Left cardiac atrium (tissue), 4 donors: ENCODE measurements around the gene CKAP5. TPM values are rescaled to one million over a fixed set of nuclear protein-coding genes. Genes with fewer than 3 reads are reported as not detected.
"Not testable (repeated sequence)": the region's sequence is repeated elsewhere in the genome, so short reads cannot be mapped to it uniquely, and the experiment has no call there.

ENCODE experiments used
- ATAC-seq, 2 donors: fragments of 200-7000 bp; cut with Tn5 transposase; one replicate each; pipeline ENCODE4 v1.9.1; 2020; ENCODE audit warnings: mild to moderate bottlenecking in 2 of 2, moderate library complexity in 2 of 2
- DNase-seq: peaks from one replicate; pipeline ENCODE4 v3.0.0-alpha.2; 2020
- intact Hi-C, 2 donors: fragments of 100-400 bp; cut with DNase I; formaldehyde crosslinking; loops; one replicate each; pipeline versions ENCODE4 v1.14.1 to v1.15.1; 2022 to 2023
- total RNA-seq, 2 donors: library from RNA; stranded (reverse); fragmentation: NEBNext Ultra II Directional; extraction: Animal tissue kit (Norgen Biotek cat#: 25700); gene quantifications; one replicate each; pipeline ENCODE4 v1.2.1, GENCODE V29; 2021
- donor health status: DM: no; HTN: yes; CAD: no.
- donor health status: DM: no; HTN: yes; CAD: no; lungs with severe emphysema.
- donor health status: DM: yes; HTN: yes; CAD: no.
- donor health status: Dilated cardiomyopathy.

CKAP5 gene
- total RNA-seq, 2 donors from 2014 or later, result 56.3 to 57.1 TPM

DNA sequence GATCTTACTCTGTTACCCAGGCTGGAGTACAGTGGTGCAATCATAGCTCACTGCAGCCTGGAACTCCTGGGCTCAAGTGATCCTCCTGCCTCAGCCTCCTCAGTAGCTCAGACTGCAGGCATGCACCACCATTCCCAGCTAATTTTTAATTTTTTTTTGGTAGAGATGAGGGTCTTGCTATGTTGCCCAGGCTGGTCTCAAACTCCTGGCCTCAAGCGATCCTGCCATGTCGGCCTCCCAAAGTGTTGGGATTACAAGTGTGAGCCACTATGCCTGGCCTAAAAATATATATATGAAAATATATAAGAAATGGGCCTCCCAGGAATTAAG, 128.3 kb downstream of the CKAP5 start:
- DNase-seq, intact Hi-C loops, ATAC-seq: not testable (repeated sequence)

DNA sequence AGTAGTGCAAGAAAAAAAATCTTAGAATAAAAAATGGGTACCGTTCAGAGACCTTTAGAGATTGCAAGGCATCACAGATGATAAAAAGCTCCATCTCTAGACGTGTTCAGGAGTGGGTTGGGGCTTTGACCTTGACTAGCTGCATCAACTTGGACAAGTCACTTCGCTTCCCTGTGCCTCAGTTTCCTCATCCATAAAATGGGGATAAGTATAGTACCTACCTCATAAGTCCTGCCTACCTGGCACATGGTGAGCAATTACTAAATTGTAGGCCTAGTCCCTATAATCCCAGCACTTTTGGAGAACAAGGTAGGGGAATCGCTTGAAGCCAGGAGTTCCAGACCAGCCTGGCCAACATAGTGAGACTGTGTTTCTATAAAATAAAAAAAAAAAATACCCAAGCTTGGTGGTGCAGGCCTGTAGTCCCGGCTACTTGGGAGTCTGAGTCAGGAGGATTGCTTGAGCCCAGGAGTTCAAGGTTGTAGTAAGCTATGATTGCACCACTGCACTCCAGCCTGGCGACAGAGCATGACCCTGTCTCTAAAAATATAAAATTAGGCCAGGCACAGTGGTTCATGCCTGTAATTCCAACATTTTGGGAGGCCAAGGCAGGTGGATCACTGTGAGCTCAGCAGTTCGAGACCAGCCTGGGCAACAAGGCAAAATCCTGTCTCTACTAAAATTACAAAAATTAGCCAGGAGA, 133.1 kb downstream of the CKAP5 start:
- no peak for DNase-seq
- intact Hi-C loops, result no loop called here
- ATAC-seq, result no peak

DNA sequence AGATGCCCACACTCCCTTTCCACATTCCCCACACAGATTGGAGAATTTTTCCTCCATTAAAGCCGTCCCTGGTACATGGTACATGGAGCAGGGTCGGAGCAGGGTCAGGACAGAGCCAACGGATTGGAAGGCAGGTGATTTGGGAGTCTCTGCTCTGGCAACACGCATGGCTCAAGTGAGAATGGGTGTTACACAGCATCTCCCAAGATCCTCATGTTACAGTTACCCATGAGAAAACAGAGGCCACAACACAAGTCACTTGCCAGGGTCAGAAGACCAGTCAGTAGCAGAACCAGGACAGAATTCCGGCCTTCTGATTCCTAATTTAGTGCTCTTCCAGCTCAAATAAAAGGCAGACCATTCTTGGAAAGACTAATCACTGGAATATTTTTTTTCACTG, 134.8 kb downstream of the CKAP5 start:
- peak; percentile 32 to 42 for ATAC-seq
- intact Hi-C loops, result no loop called here
- DNase-seq, result no peak

DNA sequence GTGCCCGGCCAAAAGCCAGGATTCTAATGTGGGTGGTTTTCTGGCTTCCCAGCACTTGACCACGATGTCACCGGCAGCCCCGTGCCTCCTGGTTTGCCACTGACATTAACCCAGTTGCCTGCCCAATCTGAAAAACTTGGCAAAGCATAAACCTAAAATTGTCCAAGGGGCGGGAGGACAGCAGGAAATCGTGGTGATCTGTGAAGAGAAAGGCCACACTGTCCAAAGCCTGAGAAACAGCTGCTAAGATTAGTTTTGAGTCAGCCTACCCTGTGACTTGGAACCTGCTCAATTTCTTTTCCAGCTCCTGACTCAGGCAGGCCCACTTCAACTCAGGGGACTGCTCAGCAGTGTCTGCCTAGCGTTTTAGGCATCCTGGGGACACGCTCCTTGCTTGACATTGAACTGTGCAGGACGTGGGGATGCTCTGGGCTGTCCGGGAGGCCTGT, 135.2 kb downstream of the CKAP5 start:
- intact Hi-C loops, result no loop called here
- DNase-seq, result peak; percentile 66
- peak; percentile 97 for ATAC-seq

DNA sequence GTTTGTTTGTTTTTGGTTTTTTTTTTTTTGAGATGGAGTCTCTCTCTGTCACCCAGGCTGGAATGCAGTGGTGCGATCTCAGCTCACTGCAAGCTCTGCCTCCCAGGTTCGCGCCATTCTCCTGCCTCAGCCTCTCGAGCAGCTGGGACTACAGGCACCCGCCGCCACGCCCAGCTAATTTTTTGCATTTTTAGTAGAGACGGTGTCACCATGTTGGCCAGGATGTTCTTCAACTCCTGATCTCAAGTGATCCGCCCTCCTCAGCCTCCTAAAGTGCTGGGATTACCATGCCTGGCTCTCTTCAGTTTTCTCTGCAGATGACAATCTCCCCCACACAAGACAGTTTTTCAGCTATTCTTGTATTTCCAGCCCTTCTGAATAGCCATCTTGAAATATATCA, 136.7 kb downstream of the CKAP5 start:
- ATAC-seq, intact Hi-C loops, DNase-seq: not testable (repeated sequence)

DNA sequence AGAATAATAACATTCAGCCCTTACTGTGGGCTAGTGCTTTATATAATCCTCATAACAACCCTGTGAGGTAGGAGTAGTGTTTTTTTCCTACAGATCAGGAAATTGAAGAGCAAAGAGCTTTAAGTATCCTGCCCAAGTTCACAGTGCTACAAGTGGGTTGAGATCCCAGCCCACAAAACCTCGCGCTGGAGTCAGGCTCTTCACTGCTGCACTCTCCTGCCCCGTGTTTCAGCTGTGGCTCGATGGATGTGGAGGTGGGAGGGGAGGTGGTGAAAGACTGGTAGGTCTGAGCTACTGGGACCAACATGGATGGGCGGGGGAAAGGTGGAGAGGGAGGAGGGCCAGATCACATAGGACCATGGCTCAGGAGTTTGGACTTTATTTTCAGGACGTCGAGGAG, 139.2 kb downstream of the CKAP5 start:
- DNase-seq (no peak), ATAC-seq (no peak)
- intact Hi-C loops, result no loop called here

DNA sequence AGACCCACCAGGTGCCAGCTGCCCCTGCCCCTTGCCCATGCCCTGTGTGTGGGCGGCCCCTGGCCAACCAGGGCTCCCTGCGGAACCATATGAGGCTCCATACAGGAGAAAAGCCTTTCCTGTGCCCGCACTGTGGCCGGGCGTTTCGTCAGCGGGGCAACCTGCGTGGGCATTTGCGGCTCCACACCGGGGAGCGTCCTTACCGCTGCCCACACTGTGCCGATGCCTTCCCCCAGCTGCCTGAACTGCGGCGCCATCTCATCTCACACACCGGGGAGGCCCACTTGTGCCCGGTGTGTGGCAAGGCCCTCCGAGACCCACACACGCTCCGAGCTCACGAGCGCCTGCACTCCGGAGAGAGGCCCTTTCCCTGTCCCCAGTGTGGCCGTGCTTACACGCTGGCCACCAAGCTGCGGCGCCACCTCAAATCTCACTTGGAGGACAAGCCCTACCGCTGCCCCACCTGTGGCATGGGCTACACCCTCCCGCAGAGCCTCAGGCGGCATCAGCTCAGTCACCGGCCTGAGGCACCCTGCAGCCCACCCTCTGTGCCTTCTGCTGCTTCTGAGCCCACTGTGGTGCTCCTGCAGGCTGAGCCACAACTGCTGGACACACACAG, 140.9 kb downstream of the CKAP5 start:
- ATAC-seq (no peak), DNase-seq (no peak)
- intact Hi-C loops, result no loop called here

DNA sequence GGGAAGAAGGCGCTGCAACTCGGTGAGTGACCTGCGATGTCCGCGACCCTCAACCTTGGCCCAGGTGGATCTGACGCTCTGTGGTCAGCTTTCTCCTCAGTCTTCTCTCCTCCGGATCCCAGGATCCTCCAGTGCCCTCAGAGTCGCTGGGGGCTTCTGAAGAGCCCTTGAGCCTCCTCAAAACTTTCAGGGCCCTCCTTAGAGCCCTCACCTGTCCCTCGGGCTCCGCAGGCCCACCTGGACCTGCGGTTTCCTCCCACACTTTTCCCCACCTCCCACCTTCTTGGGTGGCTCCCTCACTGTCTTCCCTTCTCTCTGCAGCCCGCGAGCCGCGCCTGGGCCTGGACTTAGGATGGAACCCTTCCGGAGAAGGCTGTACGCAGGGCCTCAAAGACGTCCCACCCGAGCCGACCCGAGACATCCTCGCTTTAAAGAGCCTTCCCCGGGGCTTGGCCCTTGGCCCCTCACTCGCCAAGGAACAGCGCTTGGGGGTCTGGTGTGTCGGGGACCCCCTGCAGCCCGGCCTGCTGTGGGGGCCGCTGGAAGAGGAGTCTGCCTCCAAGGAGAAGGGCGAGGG, 144.9 kb downstream of the CKAP5 start:
- intact Hi-C loops, result no loop called here
- no peak for DNase-seq
- no peak for ATAC-seq

DNA sequence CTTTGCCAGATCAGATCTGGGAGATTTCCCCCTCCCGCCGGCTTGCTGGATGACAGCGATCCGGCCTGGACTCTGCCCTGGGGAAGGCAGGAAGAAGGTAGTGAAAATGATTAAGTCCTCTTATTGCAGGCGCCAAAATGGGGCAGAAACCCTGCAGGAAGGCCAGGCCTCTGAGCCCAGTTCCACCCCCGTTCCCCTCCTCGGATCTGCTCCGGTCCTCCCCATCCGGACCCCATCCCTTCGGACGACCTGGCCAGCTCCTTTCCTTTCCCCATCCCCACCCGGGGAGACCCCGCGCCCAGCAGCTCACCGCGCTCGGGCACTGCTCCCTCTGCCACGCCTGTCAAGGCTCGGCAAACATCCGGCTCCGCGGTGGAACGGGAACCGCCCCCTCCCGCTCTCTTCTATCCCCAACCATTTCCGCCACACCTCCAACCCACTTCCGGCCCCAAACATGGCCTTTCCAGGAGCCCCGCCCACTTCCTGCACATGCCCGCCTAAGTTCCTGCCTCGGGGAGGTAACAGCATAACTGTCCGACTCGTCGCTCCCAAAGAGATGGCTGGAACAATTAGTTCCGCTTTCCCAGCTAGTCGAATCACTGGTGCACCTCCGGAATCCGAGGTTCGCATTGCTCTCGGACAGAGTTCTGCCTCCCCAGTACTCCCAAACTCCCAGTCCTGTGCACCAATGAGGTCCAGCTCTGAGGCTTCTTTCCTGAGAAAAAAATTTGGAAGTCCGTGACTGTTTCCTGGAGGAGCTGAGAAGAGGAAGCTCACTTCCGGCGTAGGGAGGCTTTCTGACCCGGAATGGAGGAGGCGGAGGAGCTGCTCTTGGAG, 145.6 kb downstream of the CKAP5 start, which contains the start of the genes ARHGAP1 and ZNF408:
TSS of gene ARHGAP1 (minus strand) at position 379 of the 837 bp plus-strand sequence. CDS start 4,512 bp downstream, outside the sequence.
TSS of gene ZNF408 (plus strand) at position 791 of the 837 bp plus-strand sequence. CDS start at position 808, 17 bp downstream.
- ATAC-seq (peak; percentile 93 to 95), DNase-seq (peak; percentile 100)
- intact Hi-C loops, result no loop called here

DNA sequence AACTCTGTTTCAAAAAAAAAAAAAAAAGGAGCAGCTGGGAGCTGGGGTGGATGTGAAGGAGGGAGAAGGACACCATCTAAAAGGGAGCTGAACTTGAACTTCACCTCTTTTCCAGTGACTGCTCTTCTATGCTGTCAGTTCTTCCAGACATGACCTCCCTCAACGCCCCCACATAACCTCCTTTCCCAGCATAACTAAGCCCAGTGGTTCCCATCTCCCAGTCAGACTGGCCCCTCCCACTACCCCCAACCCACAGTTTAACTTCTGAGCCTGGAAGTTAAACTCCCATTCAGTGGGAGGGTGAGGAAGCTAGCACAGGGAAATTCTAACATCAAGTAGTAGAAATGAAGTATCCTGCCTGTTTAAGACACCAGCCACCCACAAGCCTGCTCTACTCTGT, 147.5 kb downstream of the CKAP5 start:
- DNase-seq (no peak), ATAC-seq (no peak)
- intact Hi-C loops, result no loop called here

DNA sequence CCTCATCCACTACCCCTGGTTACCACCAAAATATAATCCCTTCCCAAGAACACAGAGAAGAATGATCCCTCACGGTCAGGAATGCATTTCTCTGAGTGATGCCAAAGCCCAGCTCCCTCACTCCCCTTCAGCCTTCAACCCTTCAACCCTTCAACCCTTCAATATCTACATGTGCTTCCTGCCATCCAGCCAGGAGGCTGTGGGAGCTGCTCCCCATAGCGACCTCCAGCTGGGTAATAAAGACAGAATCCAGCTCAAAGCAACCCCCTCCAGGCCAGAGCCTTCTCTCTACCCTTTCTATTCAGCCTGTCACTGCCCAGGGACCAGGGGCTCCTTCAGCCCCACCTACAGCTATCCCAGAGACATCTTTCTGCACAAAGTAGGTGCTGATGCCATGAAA, 148.4 kb downstream of the CKAP5 start:
- DNase-seq (no peak), ATAC-seq (no peak)
- intact Hi-C loops, result no loop called here

DNA sequence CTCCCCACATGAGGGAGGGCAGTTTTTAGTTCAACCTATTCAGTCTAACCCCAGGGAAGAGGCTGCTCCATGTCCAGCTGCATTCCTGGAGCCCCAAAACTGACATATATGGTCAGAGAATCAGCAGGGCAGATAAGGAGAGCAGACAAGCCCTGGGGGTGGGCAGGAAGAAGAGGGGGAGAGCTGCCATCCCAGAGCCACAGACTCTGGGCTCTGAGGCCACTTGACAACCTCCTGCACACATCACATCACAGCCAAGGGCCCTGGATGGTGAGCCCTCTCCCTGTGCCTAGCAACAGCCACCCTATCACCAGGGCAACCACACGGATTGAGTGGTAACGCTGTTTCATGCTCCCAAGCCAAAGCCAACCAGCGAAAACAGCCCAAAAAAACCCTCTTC, 148.8 kb downstream of the CKAP5 start:
- DNase-seq (no peak), ATAC-seq (peak; percentile 17 to 35)
- intact Hi-C loops, result no loop called here

DNA sequence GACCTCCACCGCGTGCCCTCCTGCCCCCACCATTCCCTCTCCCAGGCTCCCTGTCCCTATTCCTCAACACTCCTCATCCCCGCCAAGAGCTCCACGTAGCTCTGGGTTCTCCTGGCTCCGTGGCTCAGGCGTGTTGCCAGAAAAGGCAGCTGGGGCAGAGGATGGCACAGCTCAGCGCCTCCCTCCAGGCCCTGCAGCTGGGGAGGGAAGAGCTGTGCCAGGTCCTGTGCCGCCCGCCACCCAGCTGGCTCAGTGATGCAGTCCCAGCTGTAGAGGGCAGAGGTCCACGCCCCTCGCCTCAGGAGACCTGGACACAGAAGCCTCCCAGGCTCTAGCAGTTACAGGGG, 149.9 kb downstream of the CKAP5 start:
- intact Hi-C loops, result no loop called here
- DNase-seq, result peak; percentile 74
- peak; percentile 38 to 51 for ATAC-seq

DNA sequence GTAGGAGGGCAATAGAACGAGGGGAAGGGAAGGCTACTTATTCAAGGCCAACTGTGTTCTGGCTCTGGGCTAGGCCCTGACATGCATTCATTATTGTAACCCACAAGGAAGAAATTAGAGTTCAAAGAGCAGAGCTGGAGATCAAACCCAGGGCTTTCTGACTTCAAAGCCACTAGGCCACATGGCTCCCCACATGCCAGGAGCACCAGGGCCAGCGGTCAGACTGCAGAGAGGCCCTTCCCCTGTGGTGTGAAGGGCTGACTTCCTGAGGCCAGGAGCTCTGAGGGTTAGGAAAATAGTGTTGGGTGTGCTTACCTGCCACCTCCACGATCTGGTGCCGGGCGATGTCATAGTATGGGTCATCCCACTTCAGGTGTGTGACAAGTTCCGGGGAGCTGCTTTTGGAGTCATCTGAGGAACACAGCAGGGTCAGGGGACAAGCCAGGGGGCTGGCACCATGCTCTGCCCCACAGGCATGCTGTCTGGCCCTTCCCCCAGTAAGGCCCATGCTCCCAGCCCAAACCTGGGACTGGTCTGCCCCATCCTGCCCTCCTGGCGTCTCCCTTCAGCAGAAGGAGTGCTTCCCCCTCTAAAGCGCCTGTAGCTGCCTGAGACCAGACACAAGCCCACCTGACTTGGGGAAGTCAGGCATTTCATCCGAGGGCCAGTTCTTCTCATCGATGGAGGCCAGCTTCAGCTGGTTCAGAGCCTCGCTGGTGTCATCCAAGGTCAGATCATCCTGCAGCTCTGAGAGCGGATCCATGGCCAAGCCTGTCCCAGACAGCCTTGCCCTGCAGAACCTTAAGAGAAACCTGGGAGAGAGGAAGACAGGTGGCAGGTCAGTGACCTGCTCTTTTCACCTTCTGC, 150.5 kb downstream of the CKAP5 start:
- no peak for DNase-seq
- ATAC-seq, result no peak
- intact Hi-C loops, result no loop called here

DNA sequence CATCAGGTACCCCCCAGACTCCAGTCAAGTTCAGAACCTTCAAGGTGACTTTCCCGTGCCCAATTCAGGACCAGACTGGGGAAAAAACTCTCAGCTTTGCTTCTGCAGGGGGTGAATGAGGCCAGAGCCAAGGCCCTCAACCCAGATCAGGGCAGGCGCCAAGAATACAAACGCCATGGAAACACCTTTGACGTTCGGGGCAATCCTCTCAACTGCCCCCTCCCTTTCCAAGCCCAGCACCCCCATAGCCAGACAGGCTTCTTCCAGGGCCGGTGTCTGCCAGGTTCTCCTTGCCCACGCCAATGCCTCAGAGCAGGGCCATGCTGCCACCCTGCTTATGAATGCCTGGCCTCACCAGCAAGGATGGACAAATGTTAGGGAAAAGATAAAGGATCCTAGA, 151.5 kb downstream of the CKAP5 start:
- intact Hi-C loops, result no loop called here
- ATAC-seq (no peak), DNase-seq (no peak)

DNA sequence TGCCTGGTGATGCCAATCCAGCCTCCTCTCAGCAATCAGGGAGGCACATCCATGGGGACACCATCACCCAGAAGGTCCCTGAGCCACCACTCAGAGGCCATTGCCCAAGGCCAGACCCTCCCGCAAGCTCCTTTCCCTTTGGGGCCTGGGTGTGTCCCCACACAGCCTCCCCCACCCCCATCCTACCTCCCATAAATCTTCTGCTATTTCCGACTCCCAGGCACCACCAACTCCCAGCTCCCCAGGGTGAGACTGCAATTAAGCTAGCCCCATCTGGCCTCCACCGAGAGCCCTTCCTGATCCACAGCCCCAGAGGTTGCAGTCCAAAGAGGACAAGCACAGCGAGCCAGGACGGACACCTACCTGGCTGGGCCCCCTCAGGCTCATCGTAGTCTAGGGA, 152.0 kb downstream of the CKAP5 start:
- intact Hi-C loops, result no loop called here
- DNase-seq (no peak), ATAC-seq (no peak)

DNA sequence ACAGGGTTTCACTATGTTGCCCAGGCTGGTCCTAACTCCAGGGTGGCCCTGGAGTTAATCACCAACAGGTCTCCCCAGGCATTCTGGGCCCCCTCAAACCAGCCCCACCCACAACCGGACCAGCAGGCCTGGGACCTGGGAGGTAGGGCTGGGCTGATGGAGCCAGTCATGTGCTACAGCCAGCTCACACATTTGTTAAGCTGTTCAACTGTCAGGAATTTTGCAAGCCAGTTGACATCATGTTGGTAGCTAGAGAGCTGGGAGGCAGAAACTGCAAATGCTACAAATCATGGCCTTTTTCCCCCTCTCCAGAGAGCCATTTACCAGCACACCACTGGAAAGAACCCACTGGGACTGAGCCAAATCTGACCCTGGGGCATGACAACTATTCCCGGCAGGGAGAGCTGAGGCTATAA, 152.5 kb downstream of the CKAP5 start:
- intact Hi-C loops, result no loop called here
- peak; percentile 2 to 12 for ATAC-seq
- DNase-seq, result no peak
